Body of pancreas (tissue), 4 donors: ENCODE results near the gene LSM3.

Experiments used
- POLR2A ChIP-seq, 3 donors: fragments of 450-650 bp; IDR thresholded peaks; one replicate each; pipeline ENCODE4 v1.6.1; 2016; ENCODE audit warnings: antibody characterized with exemption in 3 of 3, mild to moderate bottlenecking in 2 of 3
- TF ChIP-seq, protein P1 (sequence below), 7 experiments: fragments of 450-650 bp in 4 of 7; fragments of 200-600 bp in 3 of 7; sonication (generic) in 3 of 7; IDR thresholded peaks; one replicate each; pipeline ENCODE4 v1.5.1; 2016 to 2019; ENCODE audit warnings: antibody characterized with exemption in 7 of 7

- TF ChIP-seq, protein P1, sequence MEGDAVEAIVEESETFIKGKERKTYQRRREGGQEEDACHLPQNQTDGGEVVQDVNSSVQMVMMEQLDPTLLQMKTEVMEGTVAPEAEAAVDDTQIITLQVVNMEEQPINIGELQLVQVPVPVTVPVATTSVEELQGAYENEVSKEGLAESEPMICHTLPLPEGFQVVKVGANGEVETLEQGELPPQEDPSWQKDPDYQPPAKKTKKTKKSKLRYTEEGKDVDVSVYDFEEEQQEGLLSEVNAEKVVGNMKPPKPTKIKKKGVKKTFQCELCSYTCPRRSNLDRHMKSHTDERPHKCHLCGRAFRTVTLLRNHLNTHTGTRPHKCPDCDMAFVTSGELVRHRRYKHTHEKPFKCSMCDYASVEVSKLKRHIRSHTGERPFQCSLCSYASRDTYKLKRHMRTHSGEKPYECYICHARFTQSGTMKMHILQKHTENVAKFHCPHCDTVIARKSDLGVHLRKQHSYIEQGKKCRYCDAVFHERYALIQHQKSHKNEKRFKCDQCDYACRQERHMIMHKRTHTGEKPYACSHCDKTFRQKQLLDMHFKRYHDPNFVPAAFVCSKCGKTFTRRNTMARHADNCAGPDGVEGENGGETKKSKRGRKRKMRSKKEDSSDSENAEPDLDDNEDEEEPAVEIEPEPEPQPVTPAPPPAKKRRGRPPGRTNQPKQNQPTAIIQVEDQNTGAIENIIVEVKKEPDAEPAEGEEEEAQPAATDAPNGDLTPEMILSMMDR (IDR thresholded peaks at IDR 0.05), result no peak
- no peak for TF ChIP-seq POLR2A (IDR thresholded peaks at IDR 0.05)
Observed at GRCh38 chr3:14131134-14131533, 47.5 kb upstream of the LSM3 start.
